HepG2 (cell line): ENCODE results near the gene MPP7. TPM values are rescaled to one million over a fixed set of nuclear protein-coding genes. Genes with fewer than 3 reads are reported as not detected.

Source experiments
- ATAC-seq: fragments of 200-7000 bp; cut with Tn5 transposase; 3 replicates; pipeline ENCODE4 v1.9.1; 2020; ENCODE audit warnings: mild to moderate bottlenecking, moderate library complexity
- BruUV-seq: library from RNA; stranded (reverse); fragments of 400-500 nt; replicated peaks from 2 replicates; lab custom pipeline; 2021; lab: Mats Ljungman, UMichigan
- CTCF ChIA-PET: fragments of 300-600 bp; formaldehyde crosslinking; extraction: SDS; loops from one replicate; lab custom pipeline; 2021; ENCODE audit warnings: low total read pairs, inconsistent platforms, low intra/inter-chr PET ratio; lab: Yijun Ruan, JAX
- POLR2A ChIA-PET: fragments of 350-600 bp; sonication (Branson Sonifier 250); formaldehyde crosslinking; loops from one replicate; lab custom pipeline; 2020; ENCODE audit warnings: antibody characterized with exemption, inconsistent platforms; lab: Yijun Ruan, JAX
- DNase-seq: peaks from one replicate; pipeline ENCODE4 v3.0.0-alpha.2; 2015; ENCODE audit warnings: low spot score
- FAIRE-seq: peaks from 3 replicates; lab custom pipeline; 2011; peaks lifted over from hg19 to GRCh38; lab: Jason Lieb, UNC
- H2AFZ ChIP-seq: one replicate; pipeline ENCODE4 v1.6.1; 2011; ENCODE audit warnings: low read length, inconsistent platforms
- H3K27ac ChIP-seq: fragments of 300-600 bp; 3 replicates; pipeline ENCODE4 v1.8.0; 2011; ENCODE audit warnings: mixed run types, mild to moderate bottlenecking, mixed read lengths, low read length, inconsistent platforms; ENCODE audit not compliant: insufficient read depth; ENCODE audit errors: extremely low read length
- H3K27me3 ChIP-seq, 2 experiments: fragments of 200-600 bp in 1 of 2; 2 replicates in 1 of 2; 3 replicates in 1 of 2; pipeline versions ENCODE4 v1.6.0 to v1.8.0; 2011; ENCODE audit warnings: low read length in 2 of 2, mild to moderate bottlenecking in 2 of 2, moderate library complexity in 2 of 2, inconsistent platforms in 1 of 2; ENCODE audit not compliant: insufficient read depth in 2 of 2, control insufficient read depth in 1 of 2
- H3K36me3 ChIP-seq, 2 experiments: fragments of 200-600 bp in 1 of 2; replicated peaks in 1 of 2; 2 replicates in 1 of 2; 3 replicates in 1 of 2; pipeline versions ENCODE4 v1.5.1 to v1.8.0; 2011; ENCODE audit warnings: low read length in 2 of 2, inconsistent platforms in 1 of 2; ENCODE audit not compliant: insufficient read depth in 2 of 2, control insufficient read depth in 1 of 2
- H3K4me1 ChIP-seq: 2 replicates; pipeline ENCODE4 v1.5.1; 2012; ENCODE audit warnings: low read length, inconsistent platforms; ENCODE audit not compliant: insufficient read depth
- H3K4me2 ChIP-seq: 2 replicates; pipeline ENCODE4 v1.6.0; 2011; ENCODE audit warnings: low read depth, low read length, inconsistent platforms
- H3K4me3 ChIP-seq, 3 experiments: fragments of 200-600 bp in 1 of 3; sonication (generic), shearing (Covaris generic) in 1 of 3; replicated peaks in 1 of 3; 2 replicates each; pipeline ENCODE4 v1.5.1; 2011 to 2016; ENCODE audit warnings: low read length in 3 of 3, inconsistent platforms in 2 of 3, low read depth in 2 of 3, mild to moderate bottlenecking in 2 of 3, control low read depth in 1 of 3, mixed read lengths in 1 of 3; ENCODE audit not compliant: insufficient read depth in 1 of 3
- H3K79me2 ChIP-seq: one replicate; pipeline ENCODE4 v1.6.1; 2011; ENCODE audit warnings: low read length, inconsistent platforms; ENCODE audit not compliant: insufficient read depth
- H3K9ac ChIP-seq: 2 replicates; pipeline ENCODE4 v1.6.0; 2011; ENCODE audit warnings: mild to moderate bottlenecking, low read depth, low read length, inconsistent platforms; ENCODE audit not compliant: insufficient read depth
- H3K9me3 ChIP-seq: 2 replicates; pipeline ENCODE4 v1.5.1; 2012; ENCODE audit warnings: mild to moderate bottlenecking, low read length
- H4K20me1 ChIP-seq: 2 replicates; pipeline ENCODE4 v1.6.0; 2011; ENCODE audit warnings: inconsistent platforms, mild to moderate bottlenecking, low read length, moderate library complexity; ENCODE audit not compliant: insufficient read depth
- AGO2 ChIP-seq: fragments of 200-400 bp; formaldehyde crosslinking; optimal IDR thresholded peaks from 2 replicates; pipeline ENCODE3; 2017; ENCODE audit warnings: mild to moderate bottlenecking, low read depth, low read length, moderate library complexity
- ATF1 ChIP-seq: IDR thresholded peaks from 2 replicates; pipeline ENCODE4 v1.6.1; 2016; ENCODE audit warnings: mild to moderate bottlenecking, control low read depth
- BRCA1 ChIP-seq: sonication (generic); formaldehyde crosslinking; IDR thresholded peaks from 2 replicates; pipeline ENCODE4 v1.4.0; 2020; ENCODE audit warnings: missing genetic modification reagents
- CHD2 ChIP-seq: IDR thresholded peaks from 2 replicates; pipeline ENCODE4 v1.6.1; 2011; ENCODE audit warnings: low read depth, low read length, improper control_type of control experiment
- FIP1L1 ChIP-seq: fragments of 200-400 bp; formaldehyde crosslinking; IDR thresholded peaks from 2 replicates; pipeline ENCODE4 v1.6.1; 2018; ENCODE audit warnings: low read depth, mild to moderate bottlenecking, low read length, moderate library complexity, borderline replicate concordance; ENCODE audit not compliant: insufficient read depth
- FOXJ3 ChIP-seq: sonication (generic); formaldehyde crosslinking; IDR thresholded peaks from 2 replicates; pipeline ENCODE4 v1.4.0; 2020; ENCODE audit warnings: missing genetic modification reagents, mild to moderate bottlenecking, borderline replicate concordance
- HDAC6 ChIP-seq: fragments of 200-600 bp; sonication (generic); IDR thresholded peaks from 2 replicates; pipeline ENCODE4 v1.7.0; 2017; ENCODE audit warnings: mild to moderate bottlenecking, antibody characterized with exemption, low read length, low read depth
- KMT2A ChIP-seq: sonication (generic); formaldehyde crosslinking; IDR thresholded peaks from 2 replicates; pipeline ENCODE4 v1.4.0; 2020; ENCODE audit warnings: missing genetic modification reagents
- MTF1 ChIP-seq: sonication (generic); formaldehyde crosslinking; IDR thresholded peaks from 2 replicates; pipeline ENCODE4 v1.5.0; 2020; ENCODE audit warnings: missing genetic modification reagents
- REXO4 ChIP-seq: sonication (generic); formaldehyde crosslinking; IDR thresholded peaks from 2 replicates; pipeline ENCODE4 v1.8.0; 2022; ENCODE audit warnings: missing genetic modification reagents, mild to moderate bottlenecking, borderline replicate concordance
- SRSF9 ChIP-seq: fragments of 200-400 bp; formaldehyde crosslinking; IDR thresholded peaks from 2 replicates; pipeline ENCODE4 v1.6.1; 2018; ENCODE audit warnings: borderline replicate concordance, mild to moderate bottlenecking, low read depth, low read length; ENCODE audit not compliant: insufficient read depth, poor library complexity, severe bottlenecking
- STAT5B ChIP-seq: sonication (generic); formaldehyde crosslinking; IDR thresholded peaks from 2 replicates; pipeline ENCODE4 v1.4.0; 2020; ENCODE audit warnings: missing genetic modification reagents
- TEAD3 ChIP-seq: optimal IDR thresholded peaks from 2 replicates; pipeline ENCODE3; 2016; ENCODE audit warnings: borderline replicate concordance
- ZBTB4 ChIP-seq: sonication (generic); formaldehyde crosslinking; IDR thresholded peaks from 2 replicates; pipeline ENCODE4 v1.4.0; 2020; ENCODE audit warnings: missing genetic modification reagents, mild to moderate bottlenecking, borderline replicate concordance
- ZNF441 ChIP-seq: sonication (generic); formaldehyde crosslinking; IDR thresholded peaks from 2 replicates; pipeline ENCODE4 v1.7.0; 2021; ENCODE audit warnings: missing genetic modification reagents, borderline replicate concordance
- ZNF737 ChIP-seq: sonication (generic); formaldehyde crosslinking; IDR thresholded peaks from 2 replicates; pipeline ENCODE4 v1.5.0; 2020; ENCODE audit warnings: missing genetic modification reagents, mild to moderate bottlenecking, borderline replicate concordance
- ZNF784 ChIP-seq: sonication (generic); formaldehyde crosslinking; IDR thresholded peaks from 2 replicates; pipeline ENCODE4 v1.5.1; 2020; ENCODE audit warnings: missing genetic modification reagents, mild to moderate bottlenecking, borderline replicate concordance
- ZNF878 ChIP-seq: sonication (generic); formaldehyde crosslinking; IDR thresholded peaks from 2 replicates; pipeline ENCODE4 v1.8.1; 2023; ENCODE audit warnings: mild to moderate bottlenecking, missing genetic modification reagents, moderate library complexity
- ZSCAN20 ChIP-seq: sonication (generic); formaldehyde crosslinking; IDR thresholded peaks from 2 replicates; pipeline ENCODE4 v1.4.0; 2020; ENCODE audit warnings: missing genetic modification reagents, mild to moderate bottlenecking, borderline replicate concordance
- WGBS: methylation state at CpG from one replicate; pipeline ENCODE4 v1.1.6; 2017; ENCODE audit warnings: low lambda C conversion rate; 5-methylcytosine and 5-hydroxymethylcytosine counted together
- in situ Hi-C: cut with HindIII; loops from 2 replicates; pipeline ENCODE4 v1.10.0; 2017; ENCODE audit warnings: low pct_unique_long_range_greater_than_20kb; ENCODE audit not compliant: extremely low pct_ligation_motif_present
- intact Hi-C: fragments of 100-400 bp; cut with micrococcal nuclease; formaldehyde crosslinking; loops from one replicate; pipeline ENCODE4 v1.10.0; 2022; ENCODE audit not compliant: unreplicated experiment
- polyA plus RNA-seq, 8 experiments: library from polyadenylated mRNA; depleted of rRNA in 3 of 8; stranded (reverse) in 7 of 8; unstranded in 1 of 8; fragments of >200 nt; fragmentation: Illumina TruSeq in 4 of 8; extraction: Trizol in 4 of 8; gene quantifications; 2 replicates each; pipeline versions ENCODE4 v1.2.1 to v1.2.3, GENCODE V29; 2011 to 2016; ENCODE audit warnings: low read depth in 4 of 8, missing spikeins in 1 of 8, mixed read lengths in 1 of 8; ENCODE audit not compliant: insufficient read depth in 1 of 8
- total RNA-seq, 5 experiments: library from RNA; depleted of rRNA; stranded (reverse); fragments of >200 nt; fragmentation: Illumina TruSeq; extraction: Trizol; gene quantifications; 2 replicates each; pipeline ENCODE4 v1.2.3, GENCODE V29; 2016; ENCODE audit warnings: low read depth in 1 of 5

The MPP7 gene
- total and polyA plus RNA-seq, 2 of the 13 experiments (the other 11 are each of a cell fraction or from before 2014, with no cell fraction given): 6.8 to 16.4 TPM

GRCh38 chr10:28326516-28327490, 23.9 kb upstream of the MPP7 start (continued):
- no peak for TF ChIP-seq KMT2A (CRISPR knock-in tag)
- peak; percentile 44 for TF ChIP-seq TEAD3 (CRISPR knock-in tag)
- TF ChIP-seq ZBTB4: no peak
- no peak for TF ChIP-seq REXO4 (CRISPR knock-in tag)

- ChIA-PET CTCF (no interaction called here), POLR2A (no interaction called here)
- no peaks in the 10 kb centered on the region for H3K36me3 ChIP-seq
- intact Hi-C loops (no loop called here), in situ Hi-C loops (no loop called here)
- no peaks in the 10 kb centered on the region for H3K9me3 ChIP-seq
- H3K9ac ChIP-seq: no peak overlapping the region
- H3K27ac ChIP-seq: no peak overlapping the region
- no peak for DNase-seq
- H3K4me3 ChIP-seq: no peak overlapping the region
- WGBS: 45% methylated on average over 4 of the region's 4 CpGs
- no peak overlapping the region for H3K4me2 ChIP-seq
- no peak for FAIRE-seq
- no peaks in the 10 kb centered on the region for H3K4me1 ChIP-seq
- no peaks in the 10 kb centered on the region for H3K79me2 ChIP-seq
- no peak for ATAC-seq
- H4K20me1 ChIP-seq: no peaks in the 10 kb centered on the region
- H3K27me3 ChIP-seq: peaks cover 0 to 6% of the 10 kb centered on the region in 2 experiments; a peak in 1 of 5 replicates
- H2AFZ ChIP-seq: no peak overlapping the region
- BruUV-seq: no TSS peak
- TF ChIP-seq ATF1 (CRISPR knock-in tag): no peak
- TF ChIP-seq FIP1L1: no peak
- TF ChIP-seq SRSF9: no peak
- TF ChIP-seq FOXJ3 (CRISPR knock-in tag): no peak
- TF ChIP-seq MTF1 (CRISPR knock-in tag): no peak
- TF ChIP-seq ZNF878 (CRISPR knock-in tag): no peak
- no peak for TF ChIP-seq ZSCAN20 (CRISPR knock-in tag)
- no peak for TF ChIP-seq AGO2
- TF ChIP-seq ZNF441 (CRISPR knock-in tag): no peak
- TF ChIP-seq STAT5B: no peak
- no peak for TF ChIP-seq ZNF784 (CRISPR knock-in tag)
- no peak for TF ChIP-seq CHD2
- no peak for TF ChIP-seq BRCA1 (CRISPR knock-in tag)
- no peak for TF ChIP-seq HDAC6
- TF ChIP-seq ZNF737 (CRISPR knock-in tag): no peak
Observed at GRCh38 chr10:28320799-28321198, 17.9 kb upstream of the MPP7 start.
